Measurements from ENCODE around the gene STAT5B. TPM values are rescaled to one million over a fixed set of nuclear protein-coding genes. Genes with fewer than 3 reads are reported as not detected.

The STAT5B gene
- total and polyA plus RNA-seq, 2 of the 8 experiments (the other 6 are each of a cell fraction or from before 2014, with no cell fraction given): 35.3 to 52.6 TPM

DNA sequence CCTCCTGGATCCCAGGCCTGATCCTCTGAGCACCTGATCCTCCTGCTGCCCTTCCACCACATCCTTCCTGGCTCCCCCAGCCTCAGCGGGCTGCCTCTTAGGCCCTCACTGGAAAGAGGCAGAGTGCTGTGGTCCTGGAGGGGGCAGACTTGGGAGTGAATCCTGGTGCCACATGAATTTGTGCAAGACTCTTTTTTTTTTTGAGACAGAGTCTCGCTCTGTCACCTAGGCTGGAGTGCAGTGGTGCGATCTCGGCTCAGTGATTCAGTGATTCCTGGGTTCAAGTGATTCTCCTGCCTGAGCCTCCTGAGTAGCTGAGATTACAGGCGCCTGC, 84.9 kb downstream of the STAT5B start:
- Histone ChIP-seq H3K23ac (ENCODE audit: insufficient read length) (no peak overlapping the region), H3K4me1 (replicated peaks in 1 of 4; ENCODE audit: control insufficient read depth in 3 of 4, insufficient read depth in 4 of 4, low read length in 3 of 4) (peaks cover 0 to 4% (median 3%) of the 10 kb centered on the region in 4 experiments; a peak in 5 of 7 replicates), H3K4me2 (ENCODE audit: insufficient read depth in 1 of 2, low read depth in 2 of 2, low read length in 2 of 2) (no peak overlapping the region), H4K20me1 (replicated peaks in 1 of 2; ENCODE audit: control insufficient read depth in 1 of 2, insufficient read depth in 2 of 2, low read length in 2 of 2) (peaks cover 0 to 1% of the 10 kb centered on the region in 2 experiments), H4K8ac (ENCODE audit: extremely low read depth, insufficient read depth, low read length) (peak overlapping the region; percentile 2; the same call in 1 of the 2 replicates), H3K79me2 (ENCODE audit: control insufficient read depth in 1 of 2, insufficient read depth in 2 of 2, low read length in 2 of 2) (no peaks in the 10 kb centered on the region), H3K14ac (ENCODE audit: insufficient read length) (no peak overlapping the region), H2AFZ (ENCODE audit: low read length) (no peak overlapping the region), H2BK120ac (replicated peaks; ENCODE audit: low read depth, low read length) (no peak overlapping the region), H3K27ac (ENCODE audit: low read depth, low read length) (no peak overlapping the region), H3K23me2 (ENCODE audit: low read depth, low read length) (no peaks in the 10 kb centered on the region), H2BK15ac (ENCODE audit: low read length) (no peak overlapping the region), H4K91ac (replicated peaks; ENCODE audit: insufficient read length, low read length) (no peak overlapping the region), H3K9me3 (ENCODE audit: insufficient read depth in 2 of 2, low read depth in 1 of 2, low read length in 1 of 2) (no peaks in the 10 kb centered on the region), H3K56ac (replicated peaks; ENCODE audit: insufficient read length, low read depth, low read length) (no peak overlapping the region), H2BK20ac (ENCODE audit: low read length) (no peak overlapping the region), H4K5ac (ENCODE audit: insufficient read length, low read depth, low read length) (no peak overlapping the region), H3K36me3 (ENCODE audit: control insufficient read depth in 2 of 4, insufficient read depth in 4 of 4, low read length in 3 of 4) (no peaks in the 10 kb centered on the region), H3K4me3 (ENCODE audit: extremely low read depth in 1 of 4, insufficient read depth in 2 of 4, low read depth in 3 of 4, low read length in 4 of 4) (no peak overlapping the region), H3K18ac (ENCODE audit: extremely low read depth, low read length) (no peak overlapping the region), H2BK5ac (ENCODE audit: low read depth, low read length) (no peak overlapping the region), H2AK5ac (ENCODE audit: low read depth, low read length) (no peak overlapping the region), H2BK12ac (ENCODE audit: low read depth, low read length) (no peak overlapping the region), H3K79me1 (ENCODE audit: low read depth, low read length) (no peaks in the 10 kb centered on the region), H3K27me3 (replicated peaks in 1 of 4; ENCODE audit: control insufficient read depth in 3 of 4, extremely low read depth in 1 of 4, insufficient read depth in 3 of 4, low read length in 3 of 4) (no peaks in the 10 kb centered on the region), H3K4ac (replicated peaks; ENCODE audit: insufficient read length, low read depth, low read length) (no peak overlapping the region), H3K9ac (replicated peaks in 1 of 4; ENCODE audit: extremely low read depth in 1 of 4, low read depth in 3 of 4, low read length in 3 of 4) (no peak overlapping the region)
- ChIA-PET CTCF (ENCODE audit: partially characterized antibody) (interaction anchor here (1.0 to 2.7 kb wide), 5 partner anchors 10 to 31 kb away, joined by 3 to 13 read pairs (median 4); partner anchors contain the start of gene KCNH4), POLR2A (ENCODE audit: partially characterized antibody) (no interaction called here)
- no peak for DNase-seq (ENCODE audit: low read depth in 1 of 2, low spot score in 2 of 2)
- FAIRE-seq: no peak
- 88% methylated on average over 5 of the region's 5 CpGs; no CpG with 5 or more reads in 1 of the 2 experiments for WGBS, 2 experiments (ENCODE audit: extremely low coverage in 1 of 2, insufficient coverage in 1 of 2, insufficient read length in 1 of 2, insufficient replicate concordance in 2 of 2, low coverage in 1 of 2, low lambda C conversion rate in 2 of 2, missing lambda C conversion rate in 1 of 2)
- TF ChIP-seq CREB1 (IDR thresholded peaks at IDR 0.05) (no peak), CHD2 (IDR thresholded peaks at IDR 0.05; ENCODE audit: low read length) (no peak)

Measured in H1 (cell line).